ENCODE measurements around the gene HELB. TPM values are rescaled to one million over a fixed set of nuclear protein-coding genes. Genes with fewer than 3 reads are reported as not detected.
"Not testable (repeated sequence)": the region's sequence is repeated elsewhere in the genome, so short reads cannot be mapped to it uniquely, and the experiment has no call there.

HELB gene
- total RNA-seq, 1 donor from 2014 or later: 2.6 TPM

- TF ChIP-seq, protein P1, sequence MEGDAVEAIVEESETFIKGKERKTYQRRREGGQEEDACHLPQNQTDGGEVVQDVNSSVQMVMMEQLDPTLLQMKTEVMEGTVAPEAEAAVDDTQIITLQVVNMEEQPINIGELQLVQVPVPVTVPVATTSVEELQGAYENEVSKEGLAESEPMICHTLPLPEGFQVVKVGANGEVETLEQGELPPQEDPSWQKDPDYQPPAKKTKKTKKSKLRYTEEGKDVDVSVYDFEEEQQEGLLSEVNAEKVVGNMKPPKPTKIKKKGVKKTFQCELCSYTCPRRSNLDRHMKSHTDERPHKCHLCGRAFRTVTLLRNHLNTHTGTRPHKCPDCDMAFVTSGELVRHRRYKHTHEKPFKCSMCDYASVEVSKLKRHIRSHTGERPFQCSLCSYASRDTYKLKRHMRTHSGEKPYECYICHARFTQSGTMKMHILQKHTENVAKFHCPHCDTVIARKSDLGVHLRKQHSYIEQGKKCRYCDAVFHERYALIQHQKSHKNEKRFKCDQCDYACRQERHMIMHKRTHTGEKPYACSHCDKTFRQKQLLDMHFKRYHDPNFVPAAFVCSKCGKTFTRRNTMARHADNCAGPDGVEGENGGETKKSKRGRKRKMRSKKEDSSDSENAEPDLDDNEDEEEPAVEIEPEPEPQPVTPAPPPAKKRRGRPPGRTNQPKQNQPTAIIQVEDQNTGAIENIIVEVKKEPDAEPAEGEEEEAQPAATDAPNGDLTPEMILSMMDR (IDR thresholded peaks at IDR 0.05; ENCODE audit: insufficient read depth, low read length, severe bottlenecking): no peak
- Histone ChIP-seq H3K4me3 (ENCODE audit: low read depth, low read length) (no peak overlapping the region), H3K36me3 (ENCODE audit: control insufficient read depth, insufficient read depth, low read length) (no peaks in the 10 kb centered on the region), H3K27me3 (ENCODE audit: control insufficient read depth, insufficient read depth, low read length) (no peaks in the 10 kb centered on the region)
- FAIRE-seq (no peak), DNase-seq (ENCODE audit: low read depth) (no peak)
Measured at GRCh38 chr12:66289485-66289884, 12.8 kb upstream of the HELB start.

GRCh38 chr12:66290716-66291200, 11.5 kb upstream of the HELB start:
- peak; percentile 37 for DNase-seq (ENCODE audit: low read depth)
- TF ChIP-seq, protein P1 (IDR thresholded peaks at IDR 0.05; ENCODE audit: insufficient read depth, low read length, severe bottlenecking): no peak
- no peaks in the 10 kb centered on the region for H3K27me3 ChIP-seq (ENCODE audit: control insufficient read depth, insufficient read depth, low read length)
- H3K36me3 ChIP-seq (ENCODE audit: control insufficient read depth, insufficient read depth, low read length): no peaks in the 10 kb centered on the region
- no peak overlapping the region for H3K4me3 ChIP-seq (ENCODE audit: low read depth, low read length)
- FAIRE-seq: no peak

- DNase-seq (ENCODE audit: low read depth) (peak; percentile 44), FAIRE-seq (no peak)
- Histone ChIP-seq H3K36me3 (ENCODE audit: control insufficient read depth, insufficient read depth, low read length) (no peaks in the 10 kb centered on the region), H3K27me3 (ENCODE audit: control insufficient read depth, insufficient read depth, low read length) (no peaks in the 10 kb centered on the region), H3K4me3 (ENCODE audit: low read depth, low read length) (no peak overlapping the region)
- TF ChIP-seq, protein P1 (IDR thresholded peaks at IDR 0.05; ENCODE audit: insufficient read depth, low read length, severe bottlenecking): no peak
Measured at GRCh38 chr12:66296176-66296683, 6.1 kb upstream of the HELB start.

DNA sequence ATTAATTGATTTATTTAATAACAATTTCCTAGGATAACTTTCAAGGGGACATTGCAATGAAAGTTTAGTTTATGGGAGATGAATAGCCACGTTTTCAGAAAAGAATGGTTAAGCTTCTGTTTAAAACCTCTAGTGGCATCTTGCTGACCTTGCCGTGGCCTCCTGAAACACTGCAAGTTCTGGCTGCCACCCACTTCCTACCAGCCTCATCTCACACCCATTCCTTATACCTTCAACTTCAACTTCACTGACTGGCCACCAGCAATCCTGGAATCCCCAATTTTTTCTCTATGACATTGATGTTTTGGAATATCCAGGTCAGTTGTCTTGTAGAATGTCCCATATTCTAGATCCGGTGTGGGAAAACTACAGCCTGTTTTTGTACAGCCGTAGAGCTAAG, 5.2 kb upstream of the HELB start:
- Histone ChIP-seq H3K4me3 (ENCODE audit: low read depth, low read length) (no peak overlapping the region), H3K36me3 (ENCODE audit: control insufficient read depth, insufficient read depth, low read length) (no peaks in the 10 kb centered on the region), H3K27me3 (ENCODE audit: control insufficient read depth, insufficient read depth, low read length) (no peaks in the 10 kb centered on the region)
- TF ChIP-seq, protein P1 (IDR thresholded peaks at IDR 0.05; ENCODE audit: insufficient read depth, low read length, severe bottlenecking): no peak
- no peak for DNase-seq (ENCODE audit: low read depth)
- FAIRE-seq: no peak

DNA sequence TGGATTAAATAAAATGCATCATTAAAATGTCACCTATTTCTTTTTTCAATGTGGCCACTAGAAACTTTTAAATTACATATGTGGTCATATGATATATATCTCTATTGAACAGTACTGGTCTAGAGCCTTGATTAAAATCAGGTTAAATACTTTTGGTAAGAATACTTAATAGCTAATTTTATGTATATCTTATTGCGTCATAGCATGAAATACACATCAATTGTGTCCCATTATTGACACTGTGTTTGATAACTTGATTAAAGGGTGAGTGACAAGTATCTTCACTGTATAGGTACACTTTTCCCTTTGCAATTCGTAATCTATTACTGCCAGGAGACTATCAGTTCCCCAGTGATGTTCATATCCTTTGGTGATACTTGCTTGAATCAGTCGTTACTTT, 4.4 kb upstream of the HELB start:
- Histone ChIP-seq H3K27me3 (ENCODE audit: control insufficient read depth, insufficient read depth, low read length) (no peaks in the 10 kb centered on the region), H3K36me3 (ENCODE audit: control insufficient read depth, insufficient read depth, low read length) (no peaks in the 10 kb centered on the region), H3K4me3 (ENCODE audit: low read depth, low read length) (no peak overlapping the region)
- FAIRE-seq (no peak), DNase-seq (ENCODE audit: low read depth) (no peak)
- TF ChIP-seq, protein P1 (IDR thresholded peaks at IDR 0.05; ENCODE audit: insufficient read depth, low read length, severe bottlenecking): no peak

GRCh38 chr12:66302827-66303169, 505 bp downstream of the HELB start:
- DNase-seq (ENCODE audit: low read depth) (no peak), FAIRE-seq (no peak)
- H3K36me3 ChIP-seq (ENCODE audit: control insufficient read depth, insufficient read depth, low read length): no peaks in the 10 kb centered on the region
- TF ChIP-seq, protein P1 (IDR thresholded peaks at IDR 0.05; ENCODE audit: insufficient read depth, low read length, severe bottlenecking): no peak
- H3K27me3 ChIP-seq (ENCODE audit: control insufficient read depth, insufficient read depth, low read length): no peaks in the 10 kb centered on the region
- H3K4me3 ChIP-seq (ENCODE audit: low read depth, low read length): peak overlapping the region; percentile 98

DNA sequence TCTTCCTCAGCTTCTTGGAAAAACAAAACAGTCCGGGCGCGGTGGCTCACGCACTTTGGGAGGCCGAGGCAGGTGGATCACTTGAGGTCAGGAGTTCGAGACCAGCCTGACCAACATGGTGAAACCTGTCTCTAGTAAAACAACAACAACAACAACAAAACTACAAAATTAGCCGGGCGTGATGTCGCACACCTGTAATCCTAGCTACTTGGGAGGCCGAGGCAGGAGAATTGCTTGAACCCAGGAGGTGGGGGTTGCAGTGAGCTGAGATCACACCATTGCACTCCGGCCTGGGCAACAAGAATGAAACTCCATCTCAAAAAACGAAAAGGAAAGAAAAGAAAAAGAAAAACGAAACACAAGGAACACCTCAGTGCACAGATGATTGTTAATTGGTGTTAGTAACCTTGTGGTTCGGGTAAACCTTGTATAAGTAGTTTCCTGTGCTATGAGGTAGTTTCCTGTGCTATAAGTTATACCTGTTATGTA, 1.1 kb downstream of the HELB start:
- FAIRE-seq; H3K36me3 ChIP-seq (ENCODE audit: control insufficient read depth, insufficient read depth, low read length); H3K27me3 ChIP-seq (ENCODE audit: control insufficient read depth, insufficient read depth, low read length); H3K4me3 ChIP-seq (ENCODE audit: low read depth, low read length): not testable (repeated sequence)
- DNase-seq (ENCODE audit: low read depth): peak; percentile 45
